Glutamatergic neuron (in vitro differentiated cells): ENCODE data around the gene MAPK8IP2. TPM values are rescaled to one million over a fixed set of nuclear protein-coding genes. Genes with fewer than 3 reads are reported as not detected.
"Not testable (repeated sequence)": the region's sequence is repeated elsewhere in the genome, so short reads cannot be mapped to it uniquely, and the experiment has no call there.

Experiments used
- DNase-seq: peaks from one replicate; pipeline ENCODE4 v3.0.0; 2022
- H3K27ac Mint-ChIP-seq: one replicate; pipeline ENCODE4 v1.8.0; 2020; ENCODE audit warnings: mild to moderate bottlenecking, mixed read lengths, inconsistent platforms; ENCODE audit not compliant: unreplicated experiment
- H3K27me3 Mint-ChIP-seq: one replicate; pipeline ENCODE4 v1.8.0; 2020; ENCODE audit warnings: mild to moderate bottlenecking, moderate library complexity, mixed read lengths, inconsistent platforms; ENCODE audit not compliant: unreplicated experiment
- H3K36me3 Mint-ChIP-seq: one replicate; pipeline ENCODE4 v1.8.0; 2020; ENCODE audit warnings: mild to moderate bottlenecking, mixed read lengths, inconsistent platforms; ENCODE audit not compliant: unreplicated experiment
- H3K4me1 Mint-ChIP-seq: one replicate; pipeline ENCODE4 v1.8.0; 2020; ENCODE audit warnings: mild to moderate bottlenecking, low read depth, mixed read lengths, inconsistent platforms; ENCODE audit not compliant: unreplicated experiment
- H3K4me3 Mint-ChIP-seq: one replicate; pipeline ENCODE4 v1.8.0; 2020; ENCODE audit warnings: mild to moderate bottlenecking, mixed read lengths, inconsistent platforms; ENCODE audit not compliant: unreplicated experiment
- H3K9me3 Mint-ChIP-seq: one replicate; pipeline ENCODE4 v1.8.0; 2020; ENCODE audit warnings: mild to moderate bottlenecking, moderate library complexity, mixed read lengths, inconsistent platforms; ENCODE audit not compliant: unreplicated experiment
- total RNA-seq: library from RNA; stranded (reverse); fragmentation: NEBNext Ultra II Directional; extraction: Animal tissue kit (Norgen Biotek cat#: 25700); gene quantifications from one replicate; pipeline ENCODE4 v1.2.1, GENCODE V29; 2021; ENCODE audit not compliant: unreplicated experiment
- TF ChIP-seq, protein P1 (sequence below): fragments of 200-600 bp; sonication (generic); IDR thresholded peaks from one replicate; pipeline ENCODE4 v1.5.0; 2021; ENCODE audit not compliant: partially characterized antibody, unreplicated experiment

Gene MAPK8IP2
- total RNA-seq, 1 donor from 2014 or later, result 143 TPM

DNA sequence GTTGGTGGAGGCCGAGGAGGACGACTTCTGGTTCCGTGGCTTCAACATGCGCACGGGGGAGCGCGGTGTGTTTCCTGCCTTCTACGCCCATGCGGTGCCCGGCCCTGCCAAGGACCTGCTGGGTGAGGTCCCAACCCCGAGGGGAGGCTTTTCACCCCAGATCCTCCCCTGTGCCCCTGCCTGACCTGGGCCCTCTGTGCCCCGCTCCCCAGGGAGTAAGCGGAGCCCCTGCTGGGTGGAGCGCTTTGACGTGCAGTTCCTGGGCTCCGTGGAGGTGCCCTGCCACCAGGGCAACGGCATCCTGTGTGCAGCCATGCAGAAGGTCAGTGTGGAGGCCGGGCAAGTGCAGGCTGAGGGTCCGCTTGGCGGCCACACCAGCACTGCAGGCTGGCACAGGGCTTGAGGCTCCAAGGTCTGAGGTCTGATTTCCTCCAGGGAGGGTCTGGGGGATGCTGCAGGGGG is 5.1 kb downstream of the MAPK8IP2 start:
- Mint-ChIP-seq H3K4me3 (no peak overlapping the region), H3K27ac (no peak overlapping the region)
- TF ChIP-seq, protein P1, sequence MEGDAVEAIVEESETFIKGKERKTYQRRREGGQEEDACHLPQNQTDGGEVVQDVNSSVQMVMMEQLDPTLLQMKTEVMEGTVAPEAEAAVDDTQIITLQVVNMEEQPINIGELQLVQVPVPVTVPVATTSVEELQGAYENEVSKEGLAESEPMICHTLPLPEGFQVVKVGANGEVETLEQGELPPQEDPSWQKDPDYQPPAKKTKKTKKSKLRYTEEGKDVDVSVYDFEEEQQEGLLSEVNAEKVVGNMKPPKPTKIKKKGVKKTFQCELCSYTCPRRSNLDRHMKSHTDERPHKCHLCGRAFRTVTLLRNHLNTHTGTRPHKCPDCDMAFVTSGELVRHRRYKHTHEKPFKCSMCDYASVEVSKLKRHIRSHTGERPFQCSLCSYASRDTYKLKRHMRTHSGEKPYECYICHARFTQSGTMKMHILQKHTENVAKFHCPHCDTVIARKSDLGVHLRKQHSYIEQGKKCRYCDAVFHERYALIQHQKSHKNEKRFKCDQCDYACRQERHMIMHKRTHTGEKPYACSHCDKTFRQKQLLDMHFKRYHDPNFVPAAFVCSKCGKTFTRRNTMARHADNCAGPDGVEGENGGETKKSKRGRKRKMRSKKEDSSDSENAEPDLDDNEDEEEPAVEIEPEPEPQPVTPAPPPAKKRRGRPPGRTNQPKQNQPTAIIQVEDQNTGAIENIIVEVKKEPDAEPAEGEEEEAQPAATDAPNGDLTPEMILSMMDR, result no peak

DNA sequence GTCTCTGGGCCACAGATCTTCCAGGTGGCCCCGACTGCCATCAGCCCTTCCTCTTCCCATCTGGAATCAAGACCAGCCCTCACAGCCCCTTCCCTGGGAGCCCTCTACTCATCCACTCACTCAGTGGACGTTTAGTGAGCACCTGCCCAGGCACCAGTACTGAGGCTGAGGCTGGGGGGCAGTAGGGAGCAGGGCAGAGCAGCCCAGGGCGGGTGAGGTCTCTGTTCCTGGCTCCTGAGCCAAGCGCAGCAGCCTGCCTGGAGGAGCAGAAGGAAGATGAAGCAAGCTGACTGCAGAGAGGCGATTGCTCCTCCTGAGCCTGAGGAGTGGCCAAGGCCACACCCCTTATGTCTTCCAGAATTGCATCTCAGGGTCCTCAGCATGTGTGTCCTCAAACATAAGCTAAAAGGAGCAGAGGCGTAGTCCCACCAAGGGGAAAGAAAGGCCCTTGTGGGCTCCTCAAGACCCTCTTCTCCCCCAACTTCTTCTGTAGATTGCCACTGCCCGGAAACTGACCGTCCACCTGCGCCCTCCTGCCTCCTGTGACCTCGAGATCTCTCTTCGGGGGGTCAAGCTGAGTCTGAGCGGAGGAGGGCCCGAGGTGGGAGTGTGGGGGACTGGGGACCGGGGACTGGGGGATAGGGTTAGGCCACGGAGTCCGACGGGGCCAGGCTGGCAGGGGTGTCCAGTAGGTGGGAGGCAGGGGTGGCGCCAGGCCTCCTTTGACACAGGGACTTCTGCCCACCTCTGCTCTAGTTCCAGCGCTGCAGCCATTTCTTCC is 5.8 kb downstream of the MAPK8IP2 start:
- peaks cover 14% of the 10 kb centered on the region for H3K4me1 Mint-ChIP-seq
- peaks cover 19% of the 10 kb centered on the region for H3K9me3 Mint-ChIP-seq
- TF ChIP-seq, protein P1, result no peak
- no peak overlapping the region for H3K4me3 Mint-ChIP-seq
- DNase-seq, result no peak
- no peak overlapping the region for H3K27ac Mint-ChIP-seq
- peaks cover 5% of the 10 kb centered on the region for H3K36me3 Mint-ChIP-seq
- H3K27me3 Mint-ChIP-seq, result peaks cover 20% of the 10 kb centered on the region

More for the DNA sequence above, 5.1 kb downstream of the MAPK8IP2 start:
- Mint-ChIP-seq H3K36me3 (peaks cover 5% of the 10 kb centered on the region), H3K4me1 (peaks cover 14% of the 10 kb centered on the region), H3K27me3 (peaks cover 20% of the 10 kb centered on the region), H3K9me3 (peaks cover 19% of the 10 kb centered on the region)
- no peak for DNase-seq

DNA sequence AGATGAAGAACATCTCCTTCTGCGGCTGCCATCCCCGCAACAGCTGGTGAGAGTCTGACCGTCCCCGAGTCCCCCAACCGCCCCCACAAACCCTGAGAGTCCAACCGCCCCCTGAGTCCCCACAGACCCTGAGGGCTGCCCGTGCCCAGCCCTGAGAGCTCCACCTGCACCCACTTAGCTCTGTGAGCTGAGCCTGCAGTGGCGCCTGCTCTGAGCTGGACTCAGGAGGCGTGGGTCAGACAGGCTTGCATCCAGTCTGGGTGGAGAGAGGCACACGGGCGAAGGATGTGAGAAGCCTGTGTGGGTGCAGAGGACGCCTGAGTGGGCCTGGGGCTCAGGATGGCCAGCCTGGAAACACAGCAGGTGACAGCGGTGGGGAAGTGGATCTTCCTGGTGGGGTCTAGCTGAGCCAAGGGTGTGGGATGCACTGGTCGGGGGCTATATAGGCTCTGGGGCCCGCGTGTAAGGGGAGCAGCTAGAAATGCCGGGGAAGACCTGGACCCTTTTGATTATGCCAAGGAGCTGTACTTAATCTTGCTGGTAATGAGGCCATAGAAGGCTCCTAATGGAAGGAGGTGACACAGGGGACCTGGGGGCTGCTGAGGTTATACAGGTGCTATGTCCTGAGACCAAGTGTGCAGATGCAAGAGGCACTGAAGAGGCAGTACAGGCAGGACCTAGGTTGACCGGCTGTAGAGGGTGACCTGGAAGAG is 6.5 kb downstream of the MAPK8IP2 start:
- no peak overlapping the region for H3K27ac Mint-ChIP-seq
- TF ChIP-seq, protein P1, result no peak
- H3K9me3 Mint-ChIP-seq, result peaks cover 18% of the 10 kb centered on the region
- DNase-seq, result no peak
- peaks cover 8% of the 10 kb centered on the region for H3K4me1 Mint-ChIP-seq
- H3K4me3 Mint-ChIP-seq, result no peak overlapping the region
- peaks cover 14% of the 10 kb centered on the region for H3K27me3 Mint-ChIP-seq
- H3K36me3 Mint-ChIP-seq, result peaks cover 6% of the 10 kb centered on the region

DNA sequence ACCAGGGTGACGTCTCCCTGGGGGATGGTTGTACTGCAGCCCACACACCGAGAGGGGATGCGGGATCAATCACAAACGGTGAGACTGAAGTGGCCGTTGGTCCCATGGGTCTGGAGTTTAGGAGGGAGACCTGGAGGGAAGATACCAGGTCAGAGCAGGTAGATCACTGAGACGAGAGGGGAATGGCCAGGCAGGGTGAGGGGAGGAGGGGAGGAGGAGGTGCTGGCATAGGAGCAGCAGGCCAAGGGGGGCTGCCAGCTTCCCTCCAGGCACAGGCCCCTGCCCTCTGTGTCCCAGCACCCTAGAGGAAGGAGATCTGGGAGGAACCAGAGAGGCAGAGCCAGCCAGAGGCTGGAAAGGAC is 7.0 kb downstream of the MAPK8IP2 start:
- no peak overlapping the region for H3K27ac Mint-ChIP-seq
- no peak for DNase-seq
- TF ChIP-seq, protein P1, result no peak
- no peak overlapping the region for H3K4me3 Mint-ChIP-seq
- peaks cover 19% of the 10 kb centered on the region for H3K9me3 Mint-ChIP-seq
- H3K27me3 Mint-ChIP-seq, result peaks cover 11% of the 10 kb centered on the region
- peaks cover 3% of the 10 kb centered on the region for H3K4me1 Mint-ChIP-seq
- peaks cover 6% of the 10 kb centered on the region for H3K36me3 Mint-ChIP-seq

DNA sequence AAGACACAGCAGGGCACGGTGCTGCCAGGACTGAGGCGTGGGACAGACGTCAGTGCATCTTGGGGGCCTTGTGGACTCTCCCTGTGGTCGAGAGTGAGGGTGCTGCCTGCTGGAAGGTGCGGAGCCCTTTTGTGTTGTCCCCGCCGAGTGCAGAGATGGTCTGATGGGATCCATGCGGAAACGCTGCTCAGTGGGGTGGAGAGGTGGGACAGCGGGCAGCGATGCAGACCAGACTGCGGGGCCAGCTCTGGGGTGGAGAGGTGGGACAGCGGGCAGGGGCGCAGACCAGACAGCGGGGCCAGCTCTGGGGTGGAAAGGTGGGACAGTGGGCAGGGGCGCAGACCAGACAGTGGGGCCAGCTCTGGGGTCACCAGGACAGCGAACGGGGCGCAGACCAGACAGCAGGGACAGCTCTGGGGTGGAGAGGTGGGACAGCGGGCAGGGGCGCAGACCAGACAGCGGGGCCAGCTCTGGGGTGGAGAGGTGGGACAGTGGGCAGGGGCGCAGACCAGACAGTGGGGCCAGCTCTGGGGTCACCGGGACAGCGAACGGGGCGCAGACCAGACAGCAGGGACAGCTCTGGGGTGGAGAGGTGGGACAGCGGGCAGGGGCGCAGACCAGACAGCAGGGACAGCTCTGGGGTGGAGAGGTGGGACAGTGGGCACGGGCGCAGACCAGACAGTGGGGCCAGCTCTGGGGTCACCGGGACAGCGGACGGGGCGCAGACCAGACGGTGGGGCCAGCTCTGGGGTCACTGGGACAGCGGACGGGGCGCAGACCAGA is 7.7 kb downstream of the MAPK8IP2 start:
- not testable (repeated sequence) for H3K27me3 Mint-ChIP-seq, H3K36me3 Mint-ChIP-seq, H3K4me1 Mint-ChIP-seq, H3K4me3 Mint-ChIP-seq, DNase-seq, H3K27ac Mint-ChIP-seq
- H3K9me3 Mint-ChIP-seq, result peaks cover 19% of the 10 kb centered on the region
